Spleen (tissue), 3 donors: ENCODE measurements around the gene C12orf76.

Experiments used
- POLR2A ChIP-seq, 3 donors: fragments of 450-650 bp; IDR thresholded peaks; one replicate each; pipeline ENCODE4 v1.5.1; 2017; ENCODE audit warnings: antibody characterized with exemption in 3 of 3, mild to moderate bottlenecking in 1 of 3
- POLR2AphosphoS5 ChIP-seq, 3 donors: sonication (generic); formaldehyde crosslinking; IDR thresholded peaks; one replicate each; pipeline ENCODE4 v1.5.1; 2017; ENCODE audit warnings: antibody characterized with exemption in 3 of 3

DNA sequence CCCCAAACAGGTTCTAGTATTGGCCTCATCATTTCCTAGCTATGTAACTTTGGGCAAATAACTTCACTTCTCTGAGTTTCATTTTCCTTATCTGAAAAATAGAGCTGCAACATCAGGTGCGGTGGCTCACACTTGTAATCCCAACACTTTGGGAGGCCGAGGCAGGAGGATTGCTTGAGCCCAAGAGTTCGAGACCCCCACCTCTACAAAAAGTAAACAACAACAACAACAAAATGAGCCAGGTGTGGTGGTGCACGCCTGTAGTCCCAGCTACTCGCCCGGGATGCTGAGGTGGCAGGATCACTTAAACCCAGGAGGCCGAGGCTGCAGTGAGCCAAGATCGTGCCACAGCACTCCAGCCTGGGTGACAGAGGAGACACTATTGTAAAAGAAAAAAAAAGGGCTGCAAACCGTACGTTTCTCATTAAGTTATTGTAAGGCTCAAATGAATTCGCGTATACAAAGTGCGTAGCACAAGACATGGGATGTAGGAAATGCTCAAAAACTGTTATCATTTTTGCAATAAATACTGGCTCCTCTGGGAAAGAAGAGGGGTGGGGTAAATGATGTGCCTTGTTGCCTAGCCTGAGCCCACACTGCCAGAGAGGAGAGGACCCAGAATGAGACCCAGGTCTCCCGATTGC is 903 bp downstream of the C12orf76 start:
- TF ChIP-seq POLR2A (IDR thresholded peaks at IDR 0.05) (no peak), POLR2AphosphoS5 (IDR thresholded peaks at IDR 0.05) (no peak)
